CD4-positive, alpha-beta memory T cell (primary cell): ENCODE measurements around the gene CAMSAP2. TPM values are rescaled to one million over a fixed set of nuclear protein-coding genes. Genes with fewer than 3 reads are reported as not detected.
A peak's percentile ranks its signal among the peaks of the same experiment; 100 is the strongest.
"Not testable (repeated sequence)": the region's sequence is repeated elsewhere in the genome, so short reads cannot be mapped to it uniquely, and the experiment has no call there.

Experiments used
- CTCF ChIA-PET: fragments of 350-600 bp; sonication (Branson Sonifier 250); formaldehyde crosslinking; loops from one replicate; lab custom pipeline; 2021; ENCODE audit warnings: inconsistent platforms; ENCODE audit not compliant: partially characterized antibody; lab: Charles Lee
- POLR2A ChIA-PET: fragments of 350-600 bp; sonication (Branson Sonifier 250); formaldehyde crosslinking; loops from one replicate; lab custom pipeline; 2021; ENCODE audit not compliant: partially characterized antibody; lab: Charles Lee
- DNase-seq, 5 donors: peaks; one replicate each; pipeline versions ENCODE4 v3.0.0 to v3.0.0-alpha.2; 2020 to 2022; ENCODE audit warnings: mixed read lengths in 1 of 5
- H3K27ac ChIP-seq: one replicate; pipeline ENCODE4 v1.7.0; 2013; ENCODE audit warnings: low read depth, low read length
- H3K27me3 ChIP-seq: 2 replicates; pipeline ENCODE4 v1.7.0; 2013; ENCODE audit warnings: mild to moderate bottlenecking, low read length, moderate library complexity; ENCODE audit not compliant: insufficient read depth
- H3K36me3 ChIP-seq: 2 replicates; pipeline ENCODE4 v1.7.0; 2013; ENCODE audit warnings: mild to moderate bottlenecking, low read length, moderate library complexity; ENCODE audit not compliant: insufficient read depth
- H3K4me1 ChIP-seq: 2 replicates; pipeline ENCODE4 v1.7.0; 2013; ENCODE audit warnings: mild to moderate bottlenecking, low read length, moderate library complexity; ENCODE audit not compliant: insufficient read depth
- H3K4me3 ChIP-seq, 2 donors: one replicate each; pipeline ENCODE4 v1.7.0; 2013; ENCODE audit warnings: low read length in 2 of 2, mild to moderate bottlenecking in 1 of 2
- H3K9me3 ChIP-seq, 2 donors: one replicate each; pipeline ENCODE4 v1.7.0; 2013; ENCODE audit warnings: low read length in 2 of 2, control low read depth in 1 of 2; ENCODE audit not compliant: control insufficient read depth in 1 of 2
- H3K27ac Mint-ChIP-seq, 7 donors: one replicate each; pipeline ENCODE4 v1.8.0; 2020 to 2021; ENCODE audit warnings: mixed read lengths in 7 of 7, mild to moderate bottlenecking in 6 of 7, inconsistent platforms in 3 of 7, moderate library complexity in 3 of 7
- H3K27me3 Mint-ChIP-seq, 2 donors: one replicate each; pipeline ENCODE4 v1.8.0; 2020 to 2021; ENCODE audit warnings: mixed read lengths in 2 of 2
- H3K36me3 Mint-ChIP-seq, 2 donors: one replicate each; pipeline ENCODE4 v1.8.0; 2020 to 2021; ENCODE audit warnings: mixed read lengths in 2 of 2, inconsistent platforms in 1 of 2, mild to moderate bottlenecking in 1 of 2
- H3K4me1 Mint-ChIP-seq, 4 donors: one replicate each; pipeline ENCODE4 v1.8.0; 2020 to 2021; ENCODE audit warnings: mixed read lengths in 4 of 4, mild to moderate bottlenecking in 1 of 4
- H3K4me3 Mint-ChIP-seq, 8 donors: one replicate each; pipeline ENCODE4 v1.8.0; 2020 to 2021; ENCODE audit warnings: mixed read lengths in 8 of 8, mild to moderate bottlenecking in 7 of 8, moderate library complexity in 6 of 8, inconsistent platforms in 3 of 8
- H3K9me3 Mint-ChIP-seq, 8 donors: one replicate each; pipeline ENCODE4 v1.8.0; 2020 to 2021; ENCODE audit warnings: mixed read lengths in 8 of 8, mild to moderate bottlenecking in 5 of 8, inconsistent platforms in 3 of 8, moderate library complexity in 1 of 8
- intact Hi-C: fragments of 100-400 bp; cut with micrococcal nuclease; formaldehyde crosslinking; loops from one replicate; pipeline ENCODE4 v1.15.1; 2023
- polyA plus RNA-seq, 2 donors: library from polyadenylated mRNA; unstranded; fragments of 300-500 nt; fragmentation: Illumina TruSeq; gene quantifications; one replicate each; pipeline ENCODE4 v1.2.3, GENCODE V29; 2021
- total RNA-seq, 2 experiments: library from RNA; stranded (reverse); gene quantifications; one replicate each; pipeline ENCODE4 v1.2.3, GENCODE V29; 2021

The CAMSAP2 gene
- total and polyA plus RNA-seq, 4 experiments from 2014 or later: 1.1 to 7.5 (median 3.7) TPM

GRCh38 chr1:200795156-200795555 lies 56.5 kb downstream of the CAMSAP2 start:
- peaks cover 0 to 4% (median 0%) of the 10 kb centered on the region in 8 donors for H3K9me3 Mint-ChIP-seq
- no peaks in the 10 kb centered on the region for H3K36me3 Mint-ChIP-seq
- Histone ChIP-seq H3K4me1 (no peaks in the 10 kb centered on the region), H3K27ac (no peak overlapping the region), H3K27me3 (no peaks in the 10 kb centered on the region), H3K4me3 (no peak overlapping the region), H3K9me3 (no peaks in the 10 kb centered on the region), H3K36me3 (no peaks in the 10 kb centered on the region)
- ChIA-PET CTCF (interaction anchor here (1.5 kb wide), 1 partner anchor 173 kb away, joined by 7 read pairs; no protein-coding TSS in a partner anchor), POLR2A (no interaction called here)
- H3K4me1 Mint-ChIP-seq: no peaks in the 10 kb centered on the region
- intact Hi-C loops: no loop called here
- DNase-seq: no peak
- no peak overlapping the region for H3K27ac Mint-ChIP-seq
- H3K27me3 Mint-ChIP-seq: no peaks in the 10 kb centered on the region
- no peak overlapping the region for H3K4me3 Mint-ChIP-seq

GRCh38 chr1:200802042-200802441 lies 63.3 kb downstream of the CAMSAP2 start:
- no peak overlapping the region for H3K27ac ChIP-seq
- no peaks in the 10 kb centered on the region for H3K36me3 ChIP-seq
- no peaks in the 10 kb centered on the region for H3K36me3 Mint-ChIP-seq
- H3K4me3 ChIP-seq: no peak overlapping the region
- no peak for DNase-seq
- POLR2A ChIA-PET: no interaction called here
- H3K27me3 Mint-ChIP-seq: no peaks in the 10 kb centered on the region
- H3K4me1 Mint-ChIP-seq: peaks cover 0 to 3% (median 0%) of the 10 kb centered on the region in 4 donors
- H3K9me3 Mint-ChIP-seq: no peaks in the 10 kb centered on the region
- H3K4me1 ChIP-seq: peaks cover 4% of the 10 kb centered on the region
- CTCF ChIA-PET: interaction anchor here (0.7 to 6.0 kb wide), 14 partner anchors 9 to 313 kb away, joined by 3 to 159 read pairs (median 5); partner anchors contain the start of genes DDX59 and KIF14
- no peaks in the 10 kb centered on the region for H3K9me3 ChIP-seq
- intact Hi-C loops: loop anchor here (2.0 to 5.0 kb wide), 3 partner anchors 60 to 133 kb away; partner anchors contain the start of gene DDX59
- H3K4me3 Mint-ChIP-seq: no peak overlapping the region
- H3K27ac Mint-ChIP-seq: no peak overlapping the region
- no peaks in the 10 kb centered on the region for H3K27me3 ChIP-seq

GRCh38 chr1:200802865-200803512 lies 64.3 kb downstream of the CAMSAP2 start:
- no peaks in the 10 kb centered on the region for H3K27me3 ChIP-seq
- intact Hi-C loops: loop anchor here (1.0 to 5.0 kb wide), 4 partner anchors 61 to 181 kb away; partner anchors contain the start of gene DDX59
- Mint-ChIP-seq H3K36me3 (no peaks in the 10 kb centered on the region), H3K4me1 (peaks cover 0 to 3% (median 0%) of the 10 kb centered on the region in 4 donors), H3K27ac (no peak overlapping the region), H3K4me3 (no peak overlapping the region), H3K9me3 (no peaks in the 10 kb centered on the region), H3K27me3 (no peaks in the 10 kb centered on the region)
- no peak overlapping the region for H3K4me3 ChIP-seq
- H3K9me3 ChIP-seq: no peaks in the 10 kb centered on the region
- DNase-seq: peak; percentile 59 to 70 (median 63)
- no peaks in the 10 kb centered on the region for H3K36me3 ChIP-seq
- ChIA-PET POLR2A (interaction anchor here (0.9 to 1.5 kb wide), 2 partner anchors 133 to 181 kb away, joined by 3 to 4 read pairs; partner anchors contain the start of gene DDX59), CTCF (interaction anchor here (0.8 to 6.0 kb wide), 23 partner anchors 10 to 256 kb away, joined by 3 to 159 read pairs (median 4); partner anchors contain the start of genes DDX59 and KIF14)
- peaks cover 4% of the 10 kb centered on the region for H3K4me1 ChIP-seq
- no peak overlapping the region for H3K27ac ChIP-seq

GRCh38 chr1:200805719-200806118 lies 67.0 kb downstream of the CAMSAP2 start:
- Mint-ChIP-seq H3K36me3 (peaks cover 2 to 17% of the 10 kb centered on the region in 2 donors), H3K27ac (no peak overlapping the region), H3K9me3 (no peaks in the 10 kb centered on the region), H3K27me3 (no peaks in the 10 kb centered on the region), H3K4me1 (peaks cover 0 to 3% (median 0%) of the 10 kb centered on the region in 4 donors), H3K4me3 (no peak overlapping the region)
- no peaks in the 10 kb centered on the region for H3K36me3 ChIP-seq
- H3K27me3 ChIP-seq: no peaks in the 10 kb centered on the region
- POLR2A ChIA-PET: no interaction called here
- H3K4me3 ChIP-seq: no peak overlapping the region
- H3K4me1 ChIP-seq: peaks cover 4% of the 10 kb centered on the region
- no peaks in the 10 kb centered on the region for H3K9me3 ChIP-seq
- no peak overlapping the region for H3K27ac ChIP-seq
- DNase-seq: no peak
- CTCF ChIA-PET: interaction anchor here (0.7 to 4.2 kb wide), 4 partner anchors 43 to 247 kb away, joined by 3 to 34 read pairs (median 3); no protein-coding TSS in a partner anchor
- intact Hi-C loops: no loop called here

- no peak overlapping the region for H3K4me3 Mint-ChIP-seq
- H3K4me1 Mint-ChIP-seq: no peaks in the 10 kb centered on the region
- Histone ChIP-seq H3K36me3 (no peaks in the 10 kb centered on the region), H3K27ac (no peak overlapping the region), H3K9me3 (no peaks in the 10 kb centered on the region), H3K4me1 (no peaks in the 10 kb centered on the region), H3K4me3 (no peak overlapping the region), H3K27me3 (no peaks in the 10 kb centered on the region)
- CTCF ChIA-PET: interaction anchor here (1.3 to 4.2 kb wide), 3 partner anchors 163 to 186 kb away, joined by 3 to 34 read pairs (median 7); no protein-coding TSS in a partner anchor
- POLR2A ChIA-PET: no interaction called here
- no peaks in the 10 kb centered on the region for H3K9me3 Mint-ChIP-seq
- intact Hi-C loops: no loop called here
- H3K27me3 Mint-ChIP-seq: no peaks in the 10 kb centered on the region
- peak overlapping the region in 1 of 7 donors; percentile 76 for H3K27ac Mint-ChIP-seq
- no peak for DNase-seq
- peaks cover 2 to 20% of the 10 kb centered on the region in 2 donors for H3K36me3 Mint-ChIP-seq
Observed at GRCh38 chr1:200808846-200809245, 70.2 kb downstream of the CAMSAP2 start.

GRCh38 chr1:200811704-200812103 lies 73.0 kb downstream of the CAMSAP2 start:
- Mint-ChIP-seq H3K27me3 (no peaks in the 10 kb centered on the region), H3K4me1 (no peaks in the 10 kb centered on the region), H3K27ac (no peak overlapping the region), H3K9me3 (no peaks in the 10 kb centered on the region), H3K36me3 (peaks cover 2 to 20% of the 10 kb centered on the region in 2 donors), H3K4me3 (no peak overlapping the region)
- ChIA-PET POLR2A (no interaction called here), CTCF (interaction anchor here (1.5 kb wide), 1 partner anchor 253 kb away, joined by 3 read pairs; no protein-coding TSS in a partner anchor)
- Histone ChIP-seq H3K9me3 (no peaks in the 10 kb centered on the region), H3K27ac (no peak overlapping the region), H3K4me1 (no peaks in the 10 kb centered on the region), H3K4me3 (no peak overlapping the region), H3K27me3 (no peaks in the 10 kb centered on the region), H3K36me3 (no peaks in the 10 kb centered on the region)
- intact Hi-C loops: no loop called here
- no peak for DNase-seq

- intact Hi-C loops, H3K4me1 Mint-ChIP-seq, CTCF ChIA-PET, H3K27ac ChIP-seq, H3K36me3 ChIP-seq, H3K27me3 Mint-ChIP-seq, POLR2A ChIA-PET, H3K36me3 Mint-ChIP-seq, H3K27me3 ChIP-seq, DNase-seq, H3K9me3 Mint-ChIP-seq, H3K9me3 ChIP-seq, H3K4me3 ChIP-seq, H3K4me3 Mint-ChIP-seq, H3K4me1 ChIP-seq, H3K27ac Mint-ChIP-seq: not testable (repeated sequence)
Observed at GRCh38 chr1:200816624-200817224, 78.0 kb downstream of the CAMSAP2 start.
